Measurements from ENCODE around the gene PGAP1. TPM values are rescaled to one million over a fixed set of nuclear protein-coding genes. Genes with fewer than 3 reads are reported as not detected.

PGAP1 gene
- total RNA-seq, 2 donors from 2014 or later = 5.7 to 10.5 TPM

DNA sequence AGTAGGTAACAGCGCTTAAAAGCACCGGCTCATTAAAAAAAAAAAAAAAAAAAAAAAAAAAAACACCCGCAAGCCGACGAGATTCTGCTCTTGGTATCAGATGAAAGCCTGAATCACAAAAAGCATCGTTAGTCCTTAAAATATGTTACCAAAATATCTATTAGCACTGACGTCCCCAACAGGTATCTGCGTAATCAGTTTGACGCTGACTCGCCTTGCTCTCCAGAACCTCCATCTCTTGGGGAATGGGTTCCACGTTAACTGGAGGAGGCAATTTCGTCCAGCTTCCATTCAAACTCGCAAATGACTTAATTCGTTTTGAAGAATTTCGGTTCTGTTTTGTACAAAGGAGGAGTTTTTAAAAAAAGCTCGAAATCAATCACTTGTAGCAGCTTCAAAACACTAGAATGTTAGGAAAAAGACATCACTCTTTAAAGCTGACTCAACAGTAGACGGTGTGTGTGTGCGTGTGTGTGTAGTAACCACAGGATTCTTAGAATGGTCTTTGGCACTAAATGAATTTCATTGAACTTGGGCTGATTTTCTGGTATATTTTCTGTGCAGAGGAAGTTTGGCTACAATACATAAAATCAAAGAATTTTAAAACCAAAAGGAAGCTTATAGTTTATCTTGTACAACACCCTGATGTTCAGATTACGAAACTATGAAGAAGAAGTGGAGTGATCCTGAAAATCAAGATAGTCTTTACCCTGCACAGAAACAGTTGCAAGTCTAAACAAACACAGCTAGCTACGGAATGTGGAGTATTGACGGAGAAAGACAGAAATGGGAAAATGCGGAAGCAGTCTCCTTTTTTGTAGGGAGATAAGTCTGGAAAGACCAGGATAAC is 1.1 kb upstream of the PGAP1 start:
- TF ChIP-seq, protein P1, sequence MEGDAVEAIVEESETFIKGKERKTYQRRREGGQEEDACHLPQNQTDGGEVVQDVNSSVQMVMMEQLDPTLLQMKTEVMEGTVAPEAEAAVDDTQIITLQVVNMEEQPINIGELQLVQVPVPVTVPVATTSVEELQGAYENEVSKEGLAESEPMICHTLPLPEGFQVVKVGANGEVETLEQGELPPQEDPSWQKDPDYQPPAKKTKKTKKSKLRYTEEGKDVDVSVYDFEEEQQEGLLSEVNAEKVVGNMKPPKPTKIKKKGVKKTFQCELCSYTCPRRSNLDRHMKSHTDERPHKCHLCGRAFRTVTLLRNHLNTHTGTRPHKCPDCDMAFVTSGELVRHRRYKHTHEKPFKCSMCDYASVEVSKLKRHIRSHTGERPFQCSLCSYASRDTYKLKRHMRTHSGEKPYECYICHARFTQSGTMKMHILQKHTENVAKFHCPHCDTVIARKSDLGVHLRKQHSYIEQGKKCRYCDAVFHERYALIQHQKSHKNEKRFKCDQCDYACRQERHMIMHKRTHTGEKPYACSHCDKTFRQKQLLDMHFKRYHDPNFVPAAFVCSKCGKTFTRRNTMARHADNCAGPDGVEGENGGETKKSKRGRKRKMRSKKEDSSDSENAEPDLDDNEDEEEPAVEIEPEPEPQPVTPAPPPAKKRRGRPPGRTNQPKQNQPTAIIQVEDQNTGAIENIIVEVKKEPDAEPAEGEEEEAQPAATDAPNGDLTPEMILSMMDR (IDR thresholded peaks at IDR 0.05) = no peak
- peak overlapping the region; percentile 89 to 93 for H3K27ac ChIP-seq
- peak overlapping the region; percentile 60 to 92 for H3K4me3 ChIP-seq
- no peaks in the 10 kb centered on the region for H3K4me1 ChIP-seq
- DNase-seq (ENCODE audit: low spot score) = no peak
- H3K27me3 ChIP-seq = no peaks in the 10 kb centered on the region
- no peaks in the 10 kb centered on the region for H3K36me3 ChIP-seq
- H3K9me3 ChIP-seq = no peaks in the 10 kb centered on the region

- no peaks in the 10 kb centered on the region for H3K4me1 ChIP-seq
- TF ChIP-seq, protein P1 (IDR thresholded peaks at IDR 0.05) = no peak
- H3K9me3 ChIP-seq = no peaks in the 10 kb centered on the region
- H3K4me3 ChIP-seq = peak overlapping the region; percentile 60 to 92
- no peaks in the 10 kb centered on the region for H3K27me3 ChIP-seq
- peak overlapping the region; percentile 89 to 93 for H3K27ac ChIP-seq
- no peak for DNase-seq (ENCODE audit: low spot score)
- no peaks in the 10 kb centered on the region for H3K36me3 ChIP-seq
Observed at GRCh38 chr2:196925768-196926561, 542 bp downstream of the PGAP1 start.

DNA sequence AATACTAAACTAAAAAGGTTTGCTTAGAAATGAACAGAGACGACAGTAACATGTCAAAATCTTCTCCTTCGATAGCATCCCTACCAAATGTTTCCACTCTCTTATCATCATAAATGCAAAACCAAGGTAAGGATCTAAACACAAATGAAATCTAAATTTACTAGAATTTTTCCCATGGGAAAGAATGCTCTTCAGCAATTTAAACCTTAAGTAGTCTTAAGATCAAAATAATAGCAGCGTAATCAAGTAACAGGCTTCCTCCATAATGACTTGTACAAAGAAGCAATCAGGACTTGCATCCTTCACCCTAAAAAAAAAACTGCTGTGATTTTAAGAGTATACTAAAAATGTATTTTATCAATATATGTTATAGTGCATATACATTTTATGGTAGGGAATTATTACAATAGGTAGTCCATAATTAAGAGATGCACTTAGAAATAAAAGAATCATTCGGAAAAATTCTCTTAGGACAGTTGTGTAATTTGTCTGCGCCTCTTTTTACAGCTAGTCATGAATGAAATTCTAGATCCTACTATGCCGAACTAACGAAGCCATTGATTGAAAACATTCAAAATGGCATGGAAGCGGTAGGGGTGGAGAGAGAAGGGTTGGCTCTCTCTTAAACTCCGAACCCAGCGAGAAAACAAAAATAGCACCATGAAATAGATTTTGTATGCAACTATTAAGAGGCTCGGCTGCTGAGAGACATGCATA is 1.3 kb downstream of the PGAP1 start:
- Histone ChIP-seq H3K27ac (peak overlapping the region; percentile 89 to 93), H3K4me3 (peak overlapping the region; percentile 60 to 92), H3K27me3 (no peaks in the 10 kb centered on the region), H3K36me3 (no peaks in the 10 kb centered on the region), H3K4me1 (no peaks in the 10 kb centered on the region), H3K9me3 (no peaks in the 10 kb centered on the region)
- no peak for DNase-seq (ENCODE audit: low spot score)
- TF ChIP-seq, protein P1 (IDR thresholded peaks at IDR 0.05) = no peak

DNA sequence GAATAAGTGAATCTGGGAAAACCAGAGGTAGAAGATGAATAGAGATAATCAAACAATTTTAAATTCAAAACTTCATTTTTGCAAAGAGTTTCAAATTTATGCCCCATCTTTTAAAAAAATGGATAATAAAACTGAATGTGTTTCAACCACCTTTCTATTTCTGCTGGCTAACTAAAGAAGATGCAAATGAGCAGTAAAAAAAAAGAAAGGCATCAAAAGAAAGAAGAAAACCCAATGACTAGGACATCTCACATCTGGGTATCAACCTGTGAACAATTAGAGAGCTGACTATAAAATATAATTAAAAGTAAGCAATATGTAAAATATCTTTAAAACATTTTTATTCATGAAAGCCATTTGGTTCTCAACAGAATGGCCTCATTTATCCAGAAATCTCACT is 2.5 kb downstream of the PGAP1 start:
- Histone ChIP-seq H3K9me3 (no peaks in the 10 kb centered on the region), H3K4me1 (no peaks in the 10 kb centered on the region), H3K36me3 (no peaks in the 10 kb centered on the region), H3K4me3 (no peak overlapping the region), H3K27ac (no peak overlapping the region), H3K27me3 (no peaks in the 10 kb centered on the region)
- DNase-seq (ENCODE audit: low spot score) = no peak
- TF ChIP-seq, protein P1 (IDR thresholded peaks at IDR 0.05) = no peak

DNA sequence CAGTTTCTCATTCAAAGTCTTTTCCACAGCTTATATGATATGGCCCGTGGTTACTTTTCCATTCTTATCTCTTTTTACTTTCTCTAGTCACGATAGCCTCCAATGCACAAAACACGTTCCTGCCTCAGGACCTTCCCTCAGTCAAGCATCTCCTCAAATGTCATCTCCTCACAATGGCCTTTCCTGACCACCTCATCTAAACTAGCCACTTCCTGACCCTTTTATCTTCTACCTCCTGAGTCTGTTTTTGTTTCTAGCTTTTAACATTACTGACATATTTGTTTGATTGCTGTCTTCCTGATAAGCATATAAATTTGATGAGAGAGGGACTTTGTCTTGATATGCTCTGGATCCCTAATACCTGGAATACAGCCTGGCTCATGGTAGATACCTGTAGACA is 7.6 kb downstream of the PGAP1 start:
- Histone ChIP-seq H3K27me3 (no peaks in the 10 kb centered on the region), H3K4me1 (no peaks in the 10 kb centered on the region), H3K36me3 (peaks cover 19% of the 10 kb centered on the region), H3K9me3 (peaks cover 0 to 4% of the 10 kb centered on the region in 2 donors), H3K27ac (no peak overlapping the region), H3K4me3 (no peak overlapping the region)
- TF ChIP-seq, protein P1 (IDR thresholded peaks at IDR 0.05) = no peak
- DNase-seq (ENCODE audit: low spot score) = no peak
